Measurements from ENCODE around the gene CSPG5.

Gene CSPG5

GRCh38 chr3:47588053-47588452 is 9.4 kb upstream of the CSPG5 start:
- DNase-seq (ENCODE audit: low spot score), result no peak

GRCh38 chr3:47586746-47587145 is 8.1 kb upstream of the CSPG5 start:
- no peak for DNase-seq (ENCODE audit: low spot score)

GRCh38 chr3:47583320-47584075 is 4.8 kb upstream of the CSPG5 start:
- DNase-seq (ENCODE audit: low spot score), result no peak

GRCh38 chr3:47581835-47582234 is 3.2 kb upstream of the CSPG5 start:
- no peak for DNase-seq (ENCODE audit: low spot score)

- DNase-seq (ENCODE audit: low spot score), result no peak
These were observed 2.8 kb upstream of the CSPG5 start for GRCh38 chr3:47581422-47581821.

GRCh38 chr3:47580481-47580880 is 1.8 kb upstream of the CSPG5 start:
- DNase-seq (ENCODE audit: low spot score), result no peak

- DNase-seq (ENCODE audit: low spot score), result no peak
These were observed 1.2 kb upstream of the CSPG5 start for GRCh38 chr3:47579875-47580274.

GRCh38 chr3:47578119-47578632 is 489 bp downstream of the CSPG5 start:
- peak; percentile 85 for DNase-seq (ENCODE audit: low spot score)

- peak; percentile 51 for DNase-seq (ENCODE audit: low spot score)
These were observed 1.0 kb downstream of the CSPG5 start for GRCh38 chr3:47577583-47578118.

- no peak for DNase-seq (ENCODE audit: low spot score)
These were observed 5.2 kb downstream of the CSPG5 start for GRCh38 chr3:47573190-47574172.

GRCh38 chr3:47571391-47572175 is 7.1 kb downstream of the CSPG5 start:
- DNase-seq (ENCODE audit: low spot score), result no peak

- DNase-seq (ENCODE audit: low spot score), result no peak
These were observed 9.8 kb downstream of the CSPG5 start for GRCh38 chr3:47568901-47569300.

GRCh38 chr3:47567149-47567548 is 11.5 kb downstream of the CSPG5 start:
- DNase-seq (ENCODE audit: low spot score), result no peak

- no peak for DNase-seq (ENCODE audit: low spot score)
These were observed 12.0 kb downstream of the CSPG5 start for GRCh38 chr3:47566667-47567066.

- DNase-seq (ENCODE audit: low spot score), result no peak
These were observed 12.7 kb downstream of the CSPG5 start for GRCh38 chr3:47565734-47566550.

- no peak for DNase-seq (ENCODE audit: low spot score)
These were observed 22.3 kb downstream of the CSPG5 start for GRCh38 chr3:47556351-47556750.

- DNase-seq (ENCODE audit: low spot score), result no peak
These were observed 24.3 kb downstream of the CSPG5 start for GRCh38 chr3:47554335-47554734.

- DNase-seq (ENCODE audit: low spot score), result no peak
These were observed 25.3 kb downstream of the CSPG5 start for GRCh38 chr3:47553407-47553806.

GRCh38 chr3:47542471-47543173 is 36.0 kb downstream of the CSPG5 start:
- peak; percentile 86 for DNase-seq (ENCODE audit: low spot score)

- no peak for DNase-seq (ENCODE audit: low spot score)
These were observed 37.0 kb downstream of the CSPG5 start for GRCh38 chr3:47541583-47542108.

All from GM03348 (cell line).